GM18517 (cell line): ENCODE measurements around the gene VWA5B2.

Experiments used
- ATAC-seq: cut with Tn5 transposase; IDR thresholded peaks from one replicate; pipeline ENCODE4 v1.9.1; 2021; ENCODE audit warnings: mild to moderate bottlenecking, moderate library complexity; ENCODE audit not compliant: unreplicated experiment

Gene VWA5B2

DNA sequence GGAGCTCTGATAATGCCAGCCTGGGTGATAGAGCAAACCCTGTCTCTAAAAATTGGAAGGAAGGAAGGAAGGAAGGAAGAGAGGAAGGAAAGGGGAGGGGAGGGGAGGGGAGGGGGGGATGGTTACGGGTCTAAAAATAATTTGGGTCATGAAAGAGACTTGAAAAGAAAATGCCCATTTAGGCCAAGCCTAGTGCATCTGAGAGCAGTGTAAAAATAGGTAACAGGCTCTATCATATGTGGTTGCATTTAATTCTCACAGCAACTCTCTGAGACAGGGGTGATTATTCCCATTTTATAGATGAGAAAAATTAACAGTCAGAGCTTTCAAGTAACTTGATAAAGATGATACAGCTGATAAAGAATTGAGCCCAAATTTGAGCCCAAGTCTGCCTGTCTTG, 42.9 kb downstream of the VWA5B2 start:
- ATAC-seq = no peak

- ATAC-seq = no peak
Observed at GRCh38 chr3:184275381-184275701, 46.0 kb downstream of the VWA5B2 start.

DNA sequence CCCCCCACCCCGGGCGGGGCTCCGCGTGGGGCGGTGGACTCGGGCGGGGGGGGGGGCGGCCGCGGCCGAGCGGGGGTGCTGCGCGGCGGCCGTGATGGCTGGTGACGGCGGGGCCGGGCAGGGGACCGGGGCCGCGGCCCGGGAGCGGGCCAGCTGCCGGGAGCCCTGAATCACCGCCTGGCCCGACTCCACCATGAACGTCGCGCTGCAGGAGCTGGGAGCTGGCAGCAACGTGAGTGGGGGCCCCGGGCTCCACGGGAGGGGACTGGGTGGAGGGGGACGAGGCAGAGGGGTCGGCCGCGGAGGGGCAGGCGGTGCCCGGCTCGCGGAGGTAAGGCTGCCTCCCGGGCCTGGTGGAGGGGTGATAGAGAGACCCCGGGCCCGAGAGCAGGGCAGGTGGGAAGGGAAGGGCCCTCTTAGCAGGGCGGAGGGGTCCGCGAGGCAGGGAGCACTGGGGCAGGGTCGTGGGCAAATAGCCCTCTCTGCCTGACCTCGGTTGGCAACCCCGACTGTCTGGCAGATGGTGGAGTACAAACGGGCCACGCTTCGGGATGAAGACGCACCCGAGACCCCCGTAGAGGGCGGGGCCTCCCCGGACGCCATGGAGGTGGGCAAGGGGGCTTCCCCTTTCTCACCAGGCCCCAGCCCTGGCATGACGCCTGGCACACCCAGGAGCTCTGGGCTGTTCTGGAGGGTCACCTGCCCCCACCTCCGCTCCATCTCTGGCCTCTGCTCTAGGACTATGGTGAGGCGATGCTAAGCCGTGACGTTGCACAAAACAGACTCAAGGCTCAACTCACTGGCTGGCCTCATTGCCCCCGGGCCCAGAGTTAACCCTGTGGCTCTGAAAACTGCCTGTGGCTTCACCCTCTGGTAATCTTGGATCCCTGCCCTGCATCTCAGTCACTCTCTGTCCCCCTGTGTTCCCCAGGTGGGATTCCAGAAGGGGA, 46.9 kb downstream of the VWA5B2 start, which contains the start of gene ECE2:
Gene ECE2, plus strand, starts transcription at position 62 of the 950 bp plus-strand sequence. Its CDS starts 132 bp downstream, at position 194.
- ATAC-seq = no peak

DNA sequence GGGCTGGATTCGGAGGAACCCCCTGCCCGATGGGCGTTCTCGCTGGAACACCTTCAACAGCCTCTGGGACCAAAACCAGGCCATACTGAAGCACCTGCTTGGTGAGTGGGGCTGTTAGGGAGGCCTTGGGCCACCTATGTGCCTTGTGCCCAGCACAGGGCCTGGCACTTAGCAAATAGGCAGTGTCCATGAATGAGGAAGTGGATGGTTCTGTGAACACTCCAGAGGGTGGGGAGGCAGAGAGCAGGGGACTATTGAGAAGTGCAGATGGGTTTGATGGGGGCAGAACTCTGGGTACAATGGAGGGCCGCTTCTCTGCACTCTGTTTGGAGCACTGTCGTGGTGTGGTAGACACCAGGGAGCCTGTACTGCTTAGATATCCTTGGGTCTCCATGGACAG, 48.0 kb downstream of the VWA5B2 start:
- no peak for ATAC-seq

GRCh38 chr3:184282941-184283340, 53.6 kb downstream of the VWA5B2 start:
- no peak for ATAC-seq

DNA sequence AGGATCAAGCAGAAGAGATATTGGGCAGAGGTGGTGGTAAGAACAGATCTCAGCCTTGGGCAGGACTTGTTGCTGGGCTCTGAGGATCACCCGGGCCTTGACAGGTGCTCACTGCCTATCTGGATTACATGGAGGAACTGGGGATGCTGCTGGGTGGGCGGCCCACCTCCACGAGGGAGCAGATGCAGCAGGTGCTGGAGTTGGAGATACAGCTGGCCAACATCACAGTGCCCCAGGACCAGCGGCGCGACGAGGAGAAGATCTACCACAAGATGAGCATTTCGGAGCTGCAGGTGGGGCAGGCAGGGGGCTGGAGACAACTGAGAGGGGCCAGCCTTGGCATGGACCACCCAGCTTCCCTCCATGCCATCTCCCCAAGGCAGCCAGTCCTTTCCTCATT, 54.3 kb downstream of the VWA5B2 start:
- ATAC-seq = no peak

DNA sequence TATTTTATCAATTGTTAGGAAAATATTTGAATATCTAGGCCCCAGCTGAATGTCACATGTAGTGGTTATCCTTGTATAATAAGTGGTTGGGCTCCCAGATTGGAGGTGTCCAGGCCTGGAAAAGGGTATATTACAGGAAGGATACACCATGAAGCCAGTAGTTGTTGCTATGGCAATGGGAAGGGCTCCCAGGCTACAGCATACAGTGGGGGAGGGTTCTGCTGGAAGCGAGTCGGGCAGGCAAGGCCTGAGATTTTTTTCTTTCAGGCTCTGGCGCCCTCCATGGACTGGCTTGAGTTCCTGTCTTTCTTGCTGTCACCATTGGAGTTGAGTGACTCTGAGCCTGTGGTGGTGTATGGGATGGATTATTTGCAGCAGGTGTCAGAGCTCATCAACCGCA, 55.3 kb downstream of the VWA5B2 start:
- no peak for ATAC-seq

GRCh38 chr3:184289426-184289938, 60.1 kb downstream of the VWA5B2 start:
- ATAC-seq = no peak

GRCh38 chr3:184290331-184290730, 60.9 kb downstream of the VWA5B2 start:
- no peak for ATAC-seq

- ATAC-seq = no peak
Observed at GRCh38 chr3:184291044-184291737, 61.8 kb downstream of the VWA5B2 start.
